ENCODE measurements around the gene NUDT14. TPM values are rescaled to one million over a fixed set of nuclear protein-coding genes. Genes with fewer than 3 reads are reported as not detected.

Gene NUDT14
- total and polyA plus RNA-seq, 4 experiments from 2014 or later = 10.5 to 20.2 (median 17.7) TPM

GRCh38 chr14:105165134-105165704 is 15.9 kb downstream of the NUDT14 start:
- intact Hi-C loops (cut with micrococcal nuclease) = no loop called here
- H3K27ac Mint-ChIP-seq = no peak overlapping the region

DNA sequence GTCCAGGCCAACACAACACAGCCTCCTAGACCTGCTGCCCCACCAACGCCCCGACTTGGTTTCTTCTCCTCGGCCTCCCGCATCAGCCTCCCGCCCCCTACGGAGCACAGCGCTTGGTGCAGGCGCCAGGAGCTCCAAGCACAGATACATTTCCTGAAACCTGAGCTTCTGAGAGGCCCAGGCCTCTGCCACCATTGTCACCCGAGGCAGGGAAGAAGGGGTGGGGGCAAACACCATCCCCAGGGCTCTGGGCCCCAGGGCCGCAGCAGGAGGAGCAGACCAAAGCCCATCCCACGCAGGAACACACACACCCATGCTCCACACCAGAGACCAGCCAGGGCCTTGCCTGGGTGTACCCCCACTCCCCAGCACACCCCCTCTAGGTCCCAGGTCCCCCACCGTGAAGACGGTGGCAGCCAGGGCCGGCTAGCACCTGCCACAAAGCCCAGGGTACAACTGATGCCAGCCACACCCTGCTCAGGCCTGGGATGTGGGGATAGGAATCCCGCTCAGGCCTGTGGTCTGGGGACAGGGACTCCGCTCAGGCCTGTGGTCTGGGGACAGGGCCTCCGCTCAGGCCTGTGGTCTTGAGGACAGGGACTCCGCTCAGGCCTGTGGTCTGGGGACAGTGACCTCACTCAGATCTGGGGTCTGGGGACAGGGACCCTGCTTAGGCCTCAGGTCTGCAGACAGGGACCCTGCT is 17.9 kb downstream of the NUDT14 start:
- Mint-ChIP-seq H3K9me3 (no peaks in the 10 kb centered on the region), H3K36me3 (no peaks in the 10 kb centered on the region), H3K4me1 (peaks cover 0 to 1% (median 0%) of the 10 kb centered on the region in 4 donors), H3K27ac (no peak overlapping the region), H3K27me3 (peaks cover 2 to 6% of the 10 kb centered on the region in 2 donors), H3K4me3 (no peak overlapping the region)
- H3K36me3 ChIP-seq (ENCODE audit: insufficient read depth, low read length) = no peaks in the 10 kb centered on the region
- no peak overlapping the region for H3K27ac ChIP-seq (ENCODE audit: low read depth, low read length)
- no peak for DNase-seq
- H3K4me3 ChIP-seq (ENCODE audit: low read length in 2 of 2) = no peak overlapping the region
- H3K9me3 ChIP-seq (ENCODE audit: control insufficient read depth in 1 of 2, low read length in 2 of 2) = no peaks in the 10 kb centered on the region
- intact Hi-C loops (cut with micrococcal nuclease) = no loop called here
- no peaks in the 10 kb centered on the region for H3K27me3 ChIP-seq (ENCODE audit: insufficient read depth, low read length)
- H3K4me1 ChIP-seq (ENCODE audit: insufficient read depth, low read length) = no peaks in the 10 kb centered on the region
- ChIA-PET CTCF (ENCODE audit: partially characterized antibody) (no interaction called here), POLR2A (ENCODE audit: partially characterized antibody) (no interaction called here)

More at GRCh38 chr14:105165134-105165704, 15.9 kb downstream of the NUDT14 start:
- Mint-ChIP-seq H3K36me3 (no peaks in the 10 kb centered on the region), H3K27me3 (peaks cover 6 to 7% of the 10 kb centered on the region in 2 donors), H3K4me1 (peaks cover 2 to 11% (median 7%) of the 10 kb centered on the region in 4 donors), H3K9me3 (no peaks in the 10 kb centered on the region), H3K4me3 (no peak overlapping the region)
- no peak for DNase-seq
- Histone ChIP-seq H3K27ac (ENCODE audit: low read depth, low read length) (no peak overlapping the region), H3K36me3 (ENCODE audit: insufficient read depth, low read length) (no peaks in the 10 kb centered on the region), H3K4me1 (ENCODE audit: insufficient read depth, low read length) (peaks cover 12% of the 10 kb centered on the region), H3K9me3 (ENCODE audit: control insufficient read depth in 1 of 2, low read length in 2 of 2) (no peaks in the 10 kb centered on the region), H3K4me3 (ENCODE audit: low read length in 2 of 2) (no peak overlapping the region), H3K27me3 (ENCODE audit: insufficient read depth, low read length) (peaks cover 4% of the 10 kb centered on the region)
- CTCF ChIA-PET (ENCODE audit: partially characterized antibody) = interaction anchor here (1.5 kb wide), 1 partner anchor 61 kb away, joined by 3 read pairs; no protein-coding TSS in a partner anchor
- POLR2A ChIA-PET (ENCODE audit: partially characterized antibody) = no interaction called here

DNA sequence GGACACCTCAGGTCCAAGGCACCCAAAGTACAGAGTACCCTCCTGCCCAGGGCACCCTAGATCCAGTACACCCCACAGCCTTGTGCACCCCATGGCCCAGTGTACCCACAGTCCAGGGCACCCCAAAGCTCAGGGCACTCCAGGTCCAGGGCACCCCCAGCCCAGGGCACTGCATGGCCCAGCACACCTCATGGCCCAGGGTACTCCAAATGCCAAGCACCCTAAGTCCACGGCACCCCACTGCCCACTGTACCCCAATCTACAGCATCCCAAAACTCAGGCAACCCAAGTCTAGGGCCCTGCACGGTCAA is 18.5 kb downstream of the NUDT14 start:
- no peak overlapping the region for H3K4me3 ChIP-seq (ENCODE audit: low read length in 2 of 2)
- peaks cover 2 to 6% of the 10 kb centered on the region in 2 donors for H3K27me3 Mint-ChIP-seq
- no peak overlapping the region for H3K27ac ChIP-seq (ENCODE audit: low read depth, low read length)
- intact Hi-C loops (cut with micrococcal nuclease) = no loop called here
- ChIA-PET CTCF (ENCODE audit: partially characterized antibody) (no interaction called here), POLR2A (ENCODE audit: partially characterized antibody) (no interaction called here)
- H3K36me3 ChIP-seq (ENCODE audit: insufficient read depth, low read length) = no peaks in the 10 kb centered on the region
- H3K9me3 Mint-ChIP-seq = no peaks in the 10 kb centered on the region
- no peak for DNase-seq
- no peak overlapping the region for H3K27ac Mint-ChIP-seq
- no peak overlapping the region for H3K4me3 Mint-ChIP-seq
- no peaks in the 10 kb centered on the region for H3K4me1 ChIP-seq (ENCODE audit: insufficient read depth, low read length)
- peaks cover 0 to 1% (median 0%) of the 10 kb centered on the region in 4 donors for H3K4me1 Mint-ChIP-seq
- H3K27me3 ChIP-seq (ENCODE audit: insufficient read depth, low read length) = no peaks in the 10 kb centered on the region
- H3K9me3 ChIP-seq (ENCODE audit: control insufficient read depth in 1 of 2, low read length in 2 of 2) = no peaks in the 10 kb centered on the region
- no peaks in the 10 kb centered on the region for H3K36me3 Mint-ChIP-seq

- no peak overlapping the region for H3K27ac Mint-ChIP-seq
Observed at GRCh38 chr14:105161964-105162668, 19.0 kb downstream of the NUDT14 start.

GRCh38 chr14:105161309-105161708 is 19.8 kb downstream of the NUDT14 start:
- intact Hi-C loops (cut with micrococcal nuclease) = no loop called here
- no peak for DNase-seq
- Mint-ChIP-seq H3K4me3 (no peak overlapping the region), H3K9me3 (no peaks in the 10 kb centered on the region), H3K27ac (no peak overlapping the region), H3K36me3 (no peaks in the 10 kb centered on the region), H3K4me1 (no peaks in the 10 kb centered on the region), H3K27me3 (no peaks in the 10 kb centered on the region)
- Histone ChIP-seq H3K4me1 (ENCODE audit: insufficient read depth, low read length) (no peaks in the 10 kb centered on the region), H3K27me3 (ENCODE audit: insufficient read depth, low read length) (no peaks in the 10 kb centered on the region), H3K36me3 (ENCODE audit: insufficient read depth, low read length) (no peaks in the 10 kb centered on the region), H3K4me3 (ENCODE audit: low read length in 2 of 2) (no peak overlapping the region), H3K9me3 (ENCODE audit: control insufficient read depth in 1 of 2, low read length in 2 of 2) (no peaks in the 10 kb centered on the region), H3K27ac (ENCODE audit: low read depth, low read length) (no peak overlapping the region)
- ChIA-PET CTCF (ENCODE audit: partially characterized antibody) (no interaction called here), POLR2A (ENCODE audit: partially characterized antibody) (no interaction called here)

More at GRCh38 chr14:105161964-105162668, 19.0 kb downstream of the NUDT14 start:
- ChIA-PET POLR2A (ENCODE audit: partially characterized antibody) (no interaction called here), CTCF (ENCODE audit: partially characterized antibody) (no interaction called here)
- intact Hi-C loops (cut with micrococcal nuclease) = no loop called here
- no peaks in the 10 kb centered on the region for H3K36me3 ChIP-seq (ENCODE audit: insufficient read depth, low read length)
- Mint-ChIP-seq H3K36me3 (no peaks in the 10 kb centered on the region), H3K4me3 (peak overlapping the region in 1 of 8 donors; percentile 20), H3K27me3 (peaks cover 2 to 6% of the 10 kb centered on the region in 2 donors), H3K9me3 (no peaks in the 10 kb centered on the region), H3K4me1 (peaks cover 0 to 1% (median 0%) of the 10 kb centered on the region in 4 donors)
- H3K27me3 ChIP-seq (ENCODE audit: insufficient read depth, low read length) = no peaks in the 10 kb centered on the region
- no peaks in the 10 kb centered on the region for H3K9me3 ChIP-seq (ENCODE audit: control insufficient read depth in 1 of 2, low read length in 2 of 2)
- DNase-seq = peak in 1 of 5 donors; percentile 49
- no peak overlapping the region for H3K4me3 ChIP-seq (ENCODE audit: low read length in 2 of 2)
- H3K4me1 ChIP-seq (ENCODE audit: insufficient read depth, low read length) = no peaks in the 10 kb centered on the region
- no peak overlapping the region for H3K27ac ChIP-seq (ENCODE audit: low read depth, low read length)

GRCh38 chr14:105160776-105161175 is 20.3 kb downstream of the NUDT14 start:
- Mint-ChIP-seq H3K27me3 (no peaks in the 10 kb centered on the region), H3K4me3 (no peak overlapping the region)
- intact Hi-C loops (cut with micrococcal nuclease) = no loop called here

DNA sequence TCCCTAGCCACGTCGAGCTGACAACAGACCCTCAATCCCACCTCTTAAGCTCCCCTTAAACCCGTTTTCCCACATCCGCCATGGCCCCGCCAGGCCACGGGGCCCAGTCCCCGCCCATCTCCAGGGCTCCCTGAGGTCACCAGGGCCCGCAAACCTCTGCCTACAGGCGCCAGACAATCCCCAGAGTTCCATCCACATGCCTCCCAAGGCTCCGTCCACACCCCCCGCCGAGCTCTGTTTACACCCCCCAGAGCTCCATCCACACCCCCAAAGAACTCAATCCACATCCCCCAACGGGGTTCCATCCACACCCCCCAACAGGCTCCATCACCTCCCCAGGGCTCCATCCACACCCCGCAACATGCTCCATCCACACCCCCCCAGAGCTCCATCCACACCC is 21.8 kb downstream of the NUDT14 start:
- H3K36me3 Mint-ChIP-seq = no peaks in the 10 kb centered on the region
- no peaks in the 10 kb centered on the region for H3K9me3 ChIP-seq (ENCODE audit: control insufficient read depth in 1 of 2, low read length in 2 of 2)
- H3K4me1 Mint-ChIP-seq = no peaks in the 10 kb centered on the region
- no peak overlapping the region for H3K4me3 Mint-ChIP-seq
- H3K9me3 Mint-ChIP-seq = no peaks in the 10 kb centered on the region
- ChIA-PET CTCF (ENCODE audit: partially characterized antibody) (no interaction called here), POLR2A (ENCODE audit: partially characterized antibody) (no interaction called here)
- H3K4me1 ChIP-seq (ENCODE audit: insufficient read depth, low read length) = no peaks in the 10 kb centered on the region
- no peak overlapping the region for H3K27ac ChIP-seq (ENCODE audit: low read depth, low read length)
- H3K27me3 Mint-ChIP-seq = no peaks in the 10 kb centered on the region
- H3K27me3 ChIP-seq (ENCODE audit: insufficient read depth, low read length) = no peaks in the 10 kb centered on the region
- intact Hi-C loops (cut with micrococcal nuclease) = no loop called here
- H3K36me3 ChIP-seq (ENCODE audit: insufficient read depth, low read length) = no peaks in the 10 kb centered on the region
- H3K4me3 ChIP-seq (ENCODE audit: low read length in 2 of 2) = no peak overlapping the region
- H3K27ac Mint-ChIP-seq = no peak overlapping the region
- no peak for DNase-seq

More at GRCh38 chr14:105160776-105161175, 20.3 kb downstream of the NUDT14 start:
- no peak for DNase-seq
- H3K4me3 ChIP-seq (ENCODE audit: low read length in 2 of 2) = no peak overlapping the region
- H3K9me3 ChIP-seq (ENCODE audit: control insufficient read depth in 1 of 2, low read length in 2 of 2) = no peaks in the 10 kb centered on the region
- no peak overlapping the region for H3K27ac ChIP-seq (ENCODE audit: low read depth, low read length)
- no peaks in the 10 kb centered on the region for H3K9me3 Mint-ChIP-seq
- H3K4me1 ChIP-seq (ENCODE audit: insufficient read depth, low read length) = no peaks in the 10 kb centered on the region
- ChIA-PET POLR2A (ENCODE audit: partially characterized antibody) (no interaction called here), CTCF (ENCODE audit: partially characterized antibody) (no interaction called here)
- no peak overlapping the region for H3K27ac Mint-ChIP-seq
- H3K36me3 ChIP-seq (ENCODE audit: insufficient read depth, low read length) = no peaks in the 10 kb centered on the region
- H3K4me1 Mint-ChIP-seq = no peaks in the 10 kb centered on the region
- H3K27me3 ChIP-seq (ENCODE audit: insufficient read depth, low read length) = no peaks in the 10 kb centered on the region
- no peaks in the 10 kb centered on the region for H3K36me3 Mint-ChIP-seq
